Endothelial cell of umbilical vein (primary cell): Measurements from ENCODE around the gene PLP2. TPM values are rescaled to one million over a fixed set of nuclear protein-coding genes. Genes with fewer than 3 reads are reported as not detected.
A peak's percentile ranks its signal among the peaks of the same experiment; 100 is the strongest.

Experiments
- Bru-seq: library from RNA; stranded (reverse); fragments of 400-500 nt; gene quantifications from one replicate; lab custom pipeline; 2021; lab: Mats Ljungman, UMichigan
- BruChase-seq, 2 experiments: library from RNA; stranded (reverse); fragments of 400-500 nt; gene quantifications; one replicate each; lab custom pipeline; 2021; lab: Mats Ljungman, UMichigan
- BruUV-seq: library from RNA; stranded (reverse); fragments of 400-500 nt; replicated peaks from 2 replicates; lab custom pipeline; 2021; lab: Mats Ljungman, UMichigan
- CTCF ChIA-PET: fragments of 300-600, 350-600 bp; sonication (Branson Sonifier 250); formaldehyde crosslinking; loops from one replicate; lab custom pipeline; 2021; ENCODE audit warnings: antibody characterized with exemption, inconsistent platforms; lab: Charles Lee
- POLR2A ChIA-PET: fragments of 300-600, 350-600 bp; sonication (Branson Sonifier 250); formaldehyde crosslinking; loops from one replicate; lab custom pipeline; 2021; ENCODE audit warnings: antibody characterized with exemption, inconsistent platforms; lab: Charles Lee
- DNase-seq: peaks from one replicate; pipeline ENCODE4 v3.0.0-alpha.2; 2011; ENCODE audit warnings: low read depth, low spot score
- FAIRE-seq: peaks from 2 replicates; lab custom pipeline; 2011; peaks lifted over from hg19 to GRCh38; lab: Jason Lieb, UNC
- H2AFZ ChIP-seq: 2 replicates; pipeline ENCODE4 v1.6.0; 2012; ENCODE audit warnings: low read depth, low read length, control low read depth, inconsistent platforms
- H3K27ac ChIP-seq: 2 replicates; pipeline ENCODE4 v1.5.1; 2011; ENCODE audit warnings: low read depth, mild to moderate bottlenecking, control low read depth, low read length, moderate library complexity; ENCODE audit not compliant: insufficient read depth
- H3K27me3 ChIP-seq, 2 experiments: 2 replicates each; pipeline versions ENCODE4 v1.6.0 to v1.6.1; 2011; ENCODE audit warnings: low read length in 2 of 2, mixed read lengths in 1 of 2; ENCODE audit not compliant: control insufficient read depth in 2 of 2, insufficient read depth in 2 of 2
- H3K36me3 ChIP-seq, 2 experiments: 2 replicates in 1 of 2; 3 replicates in 1 of 2; pipeline ENCODE4 v1.5.1; 2011; ENCODE audit warnings: low read length in 2 of 2, mild to moderate bottlenecking in 1 of 2, moderate library complexity in 1 of 2; ENCODE audit not compliant: control insufficient read depth in 2 of 2, insufficient read depth in 2 of 2; ENCODE audit errors: extremely low read depth in 1 of 2
- H3K4me1 ChIP-seq: 3 replicates; pipeline ENCODE4 v1.5.1; 2011; ENCODE audit warnings: mild to moderate bottlenecking, low read length; ENCODE audit not compliant: control insufficient read depth, insufficient read depth; ENCODE audit errors: extremely low read depth
- H3K4me2 ChIP-seq: 2 replicates; pipeline ENCODE4 v1.6.1; 2011; ENCODE audit warnings: low read length, control low read depth, mixed read lengths; ENCODE audit not compliant: insufficient read depth
- H3K4me3 ChIP-seq, 3 experiments: fragments of 200-600 bp in 1 of 3; sonication (generic), shearing (Covaris generic) in 1 of 3; replicated peaks in 1 of 3; 2 replicates each; pipeline ENCODE4 v1.5.1; 2011 to 2016; ENCODE audit warnings: control low read depth in 3 of 3, low read length in 3 of 3, mild to moderate bottlenecking in 2 of 3, inconsistent platforms in 1 of 3, low read depth in 1 of 3, moderate library complexity in 1 of 3; ENCODE audit not compliant: insufficient read depth in 1 of 3
- H3K79me2 ChIP-seq: 2 replicates; pipeline ENCODE4 v1.6.0; 2012; ENCODE audit warnings: low read length, inconsistent platforms; ENCODE audit not compliant: control insufficient read depth, insufficient read depth
- H3K9ac ChIP-seq: replicated peaks from 2 replicates; pipeline ENCODE3; 2011; ENCODE audit warnings: low read length, control low read depth; ENCODE audit not compliant: insufficient read depth; ENCODE audit errors: extremely low read depth
- H3K9me1 ChIP-seq: replicated peaks from 3 replicates; pipeline ENCODE4 v1.6.0; 2011; ENCODE audit warnings: mild to moderate bottlenecking, low read length; ENCODE audit not compliant: control insufficient read depth, insufficient read depth; ENCODE audit errors: extremely low read depth
- H3K9me3 ChIP-seq: replicated peaks from 2 replicates; pipeline ENCODE4 v1.5.1; 2012; ENCODE audit warnings: low read length, inconsistent platforms; ENCODE audit not compliant: control insufficient read depth, insufficient read depth
- H4K20me1 ChIP-seq: replicated peaks from 2 replicates; pipeline ENCODE3; 2011; ENCODE audit warnings: mild to moderate bottlenecking, low read length; ENCODE audit not compliant: control insufficient read depth, insufficient read depth; ENCODE audit errors: extremely low read depth
- EZH2 ChIP-seq: IDR thresholded peaks from 2 replicates; pipeline ENCODE4 v1.6.1; 2012; ENCODE audit warnings: borderline replicate concordance, low read depth, mild to moderate bottlenecking, moderate library complexity, low read length, inconsistent platforms; ENCODE audit not compliant: severe bottlenecking
- GATA2 ChIP-seq: IDR thresholded peaks from 2 replicates; pipeline ENCODE4 v1.7.0; 2011; ENCODE audit warnings: low read depth, mild to moderate bottlenecking, moderate library complexity, mixed read lengths, low read length; ENCODE audit not compliant: insufficient read length, insufficient read depth
- dilution Hi-C: fragments of 300-500 bp; cut with MboI; formaldehyde crosslinking; loops from one replicate; pipeline ENCODE4 v1.15.0; 2019; ENCODE audit warnings: low sequenced_read_pairs; ENCODE audit not compliant: extremely low pct_ligation_motif_present
- intact Hi-C: fragments of 100-400 bp; cut with micrococcal nuclease; formaldehyde crosslinking; loops from one replicate; pipeline ENCODE4 v1.10.0; 2022
- long read RNA-seq: library from polyadenylated mRNA; stranded (forward); transcript quantifications from one replicate; pipeline ENCODE4 v2.0.0, GENCODE V29; 2021
- polyA minus RNA-seq, 3 experiments: library from RNA; depleted of rRNA, polyadenylated mRNA; stranded (reverse); fragments of >200 nt; gene quantifications; 1 replicate in 1 of 3; 2 replicates in 2 of 3; pipeline ENCODE4 v1.2.3, GENCODE V29; 2011
- polyA plus RNA-seq, 4 experiments: library from polyadenylated mRNA; depleted of rRNA in 3 of 4; stranded (reverse) in 3 of 4; unstranded in 1 of 4; fragments of >200 nt; gene quantifications; 2 replicates each; pipeline versions ENCODE4 v1.2.1 to v1.2.3, GENCODE V29; 2011 to 2012; ENCODE audit warnings: missing spikeins in 1 of 4
- total RNA-seq: library from RNA; stranded (reverse); gene quantifications from 2 replicates; pipeline ENCODE4 v1.2.3, GENCODE V29; 2021
- TF ChIP-seq, protein P1 (sequence below): IDR thresholded peaks from 2 replicates; pipeline ENCODE4 v1.6.1; 2011; ENCODE audit not compliant: insufficient read depth, insufficient read length
- TF ChIP-seq, protein P2 (sequence below), 2 donors: IDR thresholded peaks; 1 replicate in 1 of 2; 2 replicates in 1 of 2; pipeline ENCODE4 v1.5.1; 2011; ENCODE audit warnings: low read length in 2 of 2, mild to moderate bottlenecking in 2 of 2, moderate library complexity in 2 of 2, control low read depth in 1 of 2, inconsistent platforms in 1 of 2, low read depth in 1 of 2; ENCODE audit not compliant: insufficient read depth in 1 of 2; ENCODE audit errors: extremely low read depth in 1 of 2

The PLP2 gene, protein sequence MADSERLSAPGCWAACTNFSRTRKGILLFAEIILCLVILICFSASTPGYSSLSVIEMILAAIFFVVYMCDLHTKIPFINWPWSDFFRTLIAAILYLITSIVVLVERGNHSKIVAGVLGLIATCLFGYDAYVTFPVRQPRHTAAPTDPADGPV
- total RNA-seq, result 153 and 170 TPM in 2 replicates
- 277 and 304 TPM in 2 replicates for polyA plus RNA-seq
- polyA plus RNA-seq (2011; cell fraction: cytosol; rRNA removed), result 223 and 301 TPM in 2 replicates
- polyA plus RNA-seq (2011; cell fraction: nucleus; rRNA removed), result 64.7 and 70.3 TPM in 2 replicates
- polyA plus RNA-seq (2012), result 151 and 201 TPM in 2 replicates
- 150 and 171 TPM in 2 replicates for polyA minus RNA-seq
- 278 TPM for polyA minus RNA-seq (2011; cell fraction: cytosol; rRNA and poly(A)+ RNA removed)
- 15.2 and 30.8 TPM in 2 replicates for polyA minus RNA-seq (2011; cell fraction: nucleus; rRNA and poly(A)+ RNA removed)
- percentile 79 among the genes with signal in this experiment for Bru-seq, nascent RNA
- percentile 96 among the genes with signal in this experiment for BruChase-seq, experiment 1, labeled RNA remaining after a 6-hour chase
- percentile 88 among the genes with signal in this experiment for BruChase-seq, experiment 2, labeled RNA remaining after a 2-hour chase
- long read RNA-seq, transcript PLP2-202 (5 exons, 1,079 nt), result major isoform, 282 of 308 reads
- long read RNA-seq, partial matches to known transcripts, result 20 of 308 reads
- long read RNA-seq, other reads (novel, unspliced or antisense), result 6 of 308 reads

DNA sequence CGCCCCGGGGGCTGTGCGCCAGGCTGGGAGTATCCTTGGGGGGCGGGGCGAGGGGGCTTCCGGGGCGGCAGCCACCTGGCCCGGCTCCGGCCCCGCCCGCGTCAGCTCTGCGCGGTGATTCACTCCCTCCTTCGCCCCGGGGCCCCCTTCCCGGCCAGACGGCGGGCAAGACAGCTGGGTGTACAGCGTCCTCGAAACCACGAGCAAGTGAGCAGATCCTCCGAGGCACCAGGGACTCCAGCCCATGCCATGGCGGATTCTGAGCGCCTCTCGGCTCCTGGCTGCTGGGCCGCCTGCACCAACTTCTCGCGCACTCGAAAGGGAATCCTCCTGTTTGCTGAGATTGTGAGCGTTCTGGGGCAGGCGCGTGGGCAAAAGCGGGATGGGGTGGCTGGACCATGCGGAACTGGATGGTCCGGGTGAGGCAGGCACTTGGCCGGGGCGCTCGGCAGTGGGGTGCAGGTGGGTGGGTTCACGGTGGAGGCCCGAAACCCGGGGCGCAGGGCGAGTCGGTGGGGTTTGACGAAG lies at the start of gene PLP2:
TSS of gene PLP2 (plus strand) at position 147 of the 528 bp plus-strand sequence. CDS start at position 250, 103 bp downstream.
- TF ChIP-seq GATA2 (no peak), EZH2 (no peak)
- TF ChIP-seq, protein P1, sequence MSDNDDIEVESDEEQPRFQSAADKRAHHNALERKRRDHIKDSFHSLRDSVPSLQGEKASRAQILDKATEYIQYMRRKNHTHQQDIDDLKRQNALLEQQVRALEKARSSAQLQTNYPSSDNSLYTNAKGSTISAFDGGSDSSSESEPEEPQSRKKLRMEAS, result no peak
- TF ChIP-seq, protein P2, sequence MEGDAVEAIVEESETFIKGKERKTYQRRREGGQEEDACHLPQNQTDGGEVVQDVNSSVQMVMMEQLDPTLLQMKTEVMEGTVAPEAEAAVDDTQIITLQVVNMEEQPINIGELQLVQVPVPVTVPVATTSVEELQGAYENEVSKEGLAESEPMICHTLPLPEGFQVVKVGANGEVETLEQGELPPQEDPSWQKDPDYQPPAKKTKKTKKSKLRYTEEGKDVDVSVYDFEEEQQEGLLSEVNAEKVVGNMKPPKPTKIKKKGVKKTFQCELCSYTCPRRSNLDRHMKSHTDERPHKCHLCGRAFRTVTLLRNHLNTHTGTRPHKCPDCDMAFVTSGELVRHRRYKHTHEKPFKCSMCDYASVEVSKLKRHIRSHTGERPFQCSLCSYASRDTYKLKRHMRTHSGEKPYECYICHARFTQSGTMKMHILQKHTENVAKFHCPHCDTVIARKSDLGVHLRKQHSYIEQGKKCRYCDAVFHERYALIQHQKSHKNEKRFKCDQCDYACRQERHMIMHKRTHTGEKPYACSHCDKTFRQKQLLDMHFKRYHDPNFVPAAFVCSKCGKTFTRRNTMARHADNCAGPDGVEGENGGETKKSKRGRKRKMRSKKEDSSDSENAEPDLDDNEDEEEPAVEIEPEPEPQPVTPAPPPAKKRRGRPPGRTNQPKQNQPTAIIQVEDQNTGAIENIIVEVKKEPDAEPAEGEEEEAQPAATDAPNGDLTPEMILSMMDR (IDR thresholded peaks at IDR 0.05; ENCODE audit: extremely low read depth in 1 of 2, insufficient read depth in 1 of 2, low read depth in 1 of 2, low read length in 2 of 2), result no peak
- DNase-seq, result peak; percentile 31

More for the DNA sequence above, at the start of gene PLP2:
- Histone ChIP-seq H3K9me1 (no peaks in the 10 kb centered on the region), H3K9ac (peak within 1 kb of the TSS; percentile 64), H3K4me1 (peaks cover 22% of the 10 kb centered on the region), H3K4me2 (peak within 1 kb of the TSS; percentile 79), H3K9me3 (no peaks in the 10 kb centered on the region), H3K79me2 (peaks cover 25% of the 10 kb centered on the region), H4K20me1 (no peaks in the 10 kb centered on the region), H2AFZ (peak within 1 kb of the TSS; percentile 51), H3K27me3 (no peaks in the 10 kb centered on the region), H3K36me3 (no peaks in the 10 kb centered on the region), H3K27ac (peak within 1 kb of the TSS; percentile 64), H3K4me3 (peak within 1 kb of the TSS; percentile 55 to 74 (median 68))
- ChIA-PET POLR2A (interaction anchor here (0.9 to 1.7 kb wide), 2 partner anchors 12 to 16 kb away, joined by 3 to 5 read pairs; no protein-coding TSS in a partner anchor), CTCF (interaction anchor here (1.0 to 1.5 kb wide), 4 partner anchors 12 to 30 kb away, joined by 4 read pairs; no protein-coding TSS in a partner anchor)
- intact Hi-C loops (no loop called here), dilution Hi-C loops (no loop called here)
- TSS peak; percentile 34 for BruUV-seq
- FAIRE-seq, result peak; percentile 75
